PC-9 (cell line): ENCODE measurements around the gene ZNF469. TPM values are rescaled to one million over a fixed set of nuclear protein-coding genes. Genes with fewer than 3 reads are reported as not detected.

Experiments used
- BruUV-seq: library from RNA; stranded (reverse); fragments of 400-500 nt; replicated peaks from 2 replicates; lab custom pipeline; 2021; lab: Mats Ljungman, UMichigan
- CTCF ChIA-PET: fragments of 300-600 bp; sonication (Branson Sonifier 250); formaldehyde crosslinking; loops from one replicate; lab custom pipeline; 2022; ENCODE audit warnings: antibody characterized with exemption; lab: Charles Lee
- POLR2A ChIA-PET: fragments of 300-600 bp; sonication (Branson Sonifier 250); formaldehyde crosslinking; loops from one replicate; lab custom pipeline; 2022; ENCODE audit warnings: antibody characterized with exemption; ENCODE audit not compliant: unreplicated experiment; lab: Charles Lee
- DNase-seq, 2 experiments: peaks; one replicate each; pipeline versions ENCODE4 v3.0.0 to v3.0.0-alpha.2; 2015 to 2022; ENCODE audit warnings: mixed read lengths in 1 of 2
- H2AFZ ChIP-seq: fragments of 200-600 bp; sonication (generic); 2 replicates; pipeline ENCODE4 v1.8.1; 2017; ENCODE audit warnings: antibody characterized with exemption
- H3F3A ChIP-seq: fragments of 200-600 bp; sonication (generic); 2 replicates; pipeline ENCODE4 v1.8.1; 2017; ENCODE audit warnings: antibody characterized with exemption, mild to moderate bottlenecking, low read depth; ENCODE audit not compliant: insufficient read depth
- H3K27ac ChIP-seq: fragments of 200-600 bp; sonication (generic); 2 replicates; pipeline ENCODE4 v1.6.1; 2016; ENCODE audit warnings: mixed run types
- H3K27me3 ChIP-seq: fragments of 200-600 bp; sonication (generic); 2 replicates; pipeline ENCODE4 v1.6.1; 2016; ENCODE audit warnings: low read depth, mixed run types; ENCODE audit not compliant: insufficient read depth
- H3K36me3 ChIP-seq: fragments of 200-600 bp; sonication (generic); 2 replicates; pipeline ENCODE4 v1.6.1; 2016; ENCODE audit warnings: low read depth, mixed run types
- H3K4me1 ChIP-seq: fragments of 200-600 bp; sonication (generic); replicated peaks from 2 replicates; pipeline ENCODE4 v1.6.1; 2016; ENCODE audit warnings: mixed run types; ENCODE audit not compliant: insufficient read depth
- H3K4me2 ChIP-seq: fragments of 200-600 bp; sonication (generic); 2 replicates; pipeline ENCODE4 v1.6.1; 2017; ENCODE audit warnings: mixed run types
- H3K4me3 ChIP-seq: fragments of 200-600 bp; sonication (generic); 2 replicates; pipeline ENCODE4 v1.6.1; 2016; ENCODE audit warnings: mixed run types
- H3K79me2 ChIP-seq: fragments of 200-600 bp; sonication (generic); 2 replicates; pipeline ENCODE4 v1.6.1; 2017; ENCODE audit warnings: low read depth, mixed run types
- H3K9me2 ChIP-seq: fragments of 200-600 bp; sonication (generic); 2 replicates; pipeline ENCODE4 v1.8.1; 2017; ENCODE audit warnings: mild to moderate bottlenecking; ENCODE audit not compliant: insufficient read depth
- H3K9me3 ChIP-seq: fragments of 200-600 bp; sonication (generic); 2 replicates; pipeline ENCODE4 v1.8.1; 2016; ENCODE audit warnings: low read depth; ENCODE audit not compliant: insufficient read depth
- H4K20me1 ChIP-seq: fragments of 200-600 bp; sonication (generic); 2 replicates; pipeline ENCODE4 v1.8.1; 2017; ENCODE audit not compliant: insufficient read depth
- EZH2 ChIP-seq: fragments of 200-600 bp; sonication (generic); IDR thresholded peaks from 2 replicates; pipeline ENCODE4 v1.8.0; 2017; ENCODE audit warnings: antibody characterized with exemption, low read depth
- intact Hi-C: fragments of 100-400 bp; cut with micrococcal nuclease; formaldehyde crosslinking; loops from one replicate; pipeline ENCODE4 v1.10.0; 2022; ENCODE audit not compliant: unreplicated experiment
- total RNA-seq: library from RNA; stranded (reverse); gene quantifications from 2 replicates; pipeline ENCODE4 v1.2.3, GENCODE V29; 2021
- TF ChIP-seq, protein P1 (sequence below): fragments of 200-600 bp; sonication (generic); conservative IDR thresholded peaks from 2 replicates; pipeline ENCODE4 v1.6.1; 2017; ENCODE audit warnings: mixed run types, antibody characterized with exemption, mild to moderate bottlenecking, moderate library complexity

ZNF469 gene
- total RNA-seq, 1 experiment from 2014 or later = 9.8 TPM

DNA sequence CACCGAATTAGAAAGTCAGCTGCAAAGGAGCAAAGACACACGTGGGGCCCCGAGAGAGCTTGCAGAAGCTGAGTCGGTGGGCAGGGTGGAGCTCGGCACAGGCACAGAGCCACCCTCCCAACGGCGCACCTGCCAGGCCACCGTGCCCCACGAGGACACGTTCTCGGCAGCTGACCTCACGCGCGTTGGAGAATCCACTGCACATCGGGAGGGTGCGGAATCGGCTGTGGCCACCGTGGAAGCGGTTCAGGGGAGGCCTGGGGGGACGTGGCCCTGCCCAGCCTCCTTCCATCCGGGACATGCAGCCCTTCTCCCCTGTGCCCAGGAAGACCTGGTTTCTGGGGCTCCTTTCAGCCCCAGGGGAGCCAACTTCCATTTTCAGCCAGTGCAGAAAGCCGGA is 49.4 kb downstream of the ZNF469 start:
- CTCF ChIA-PET = no interaction called here
- no peaks in the 10 kb centered on the region for H3K27me3 ChIP-seq
- no TSS peak for BruUV-seq
- no peak overlapping the region for H2AFZ ChIP-seq
- intact Hi-C loops = no loop called here
- H3K4me3 ChIP-seq = no peak overlapping the region
- DNase-seq = no peak
- POLR2A ChIA-PET = no interaction called here
- H3K79me2 ChIP-seq = no peaks in the 10 kb centered on the region
- H3K36me3 ChIP-seq = no peaks in the 10 kb centered on the region
- H4K20me1 ChIP-seq = no peaks in the 10 kb centered on the region
- H3F3A ChIP-seq = no peaks in the 10 kb centered on the region
- no peaks in the 10 kb centered on the region for H3K9me2 ChIP-seq
- no peaks in the 10 kb centered on the region for H3K9me3 ChIP-seq
- no peak overlapping the region for H3K4me2 ChIP-seq
- no peak for TF ChIP-seq EZH2
- TF ChIP-seq, protein P1, sequence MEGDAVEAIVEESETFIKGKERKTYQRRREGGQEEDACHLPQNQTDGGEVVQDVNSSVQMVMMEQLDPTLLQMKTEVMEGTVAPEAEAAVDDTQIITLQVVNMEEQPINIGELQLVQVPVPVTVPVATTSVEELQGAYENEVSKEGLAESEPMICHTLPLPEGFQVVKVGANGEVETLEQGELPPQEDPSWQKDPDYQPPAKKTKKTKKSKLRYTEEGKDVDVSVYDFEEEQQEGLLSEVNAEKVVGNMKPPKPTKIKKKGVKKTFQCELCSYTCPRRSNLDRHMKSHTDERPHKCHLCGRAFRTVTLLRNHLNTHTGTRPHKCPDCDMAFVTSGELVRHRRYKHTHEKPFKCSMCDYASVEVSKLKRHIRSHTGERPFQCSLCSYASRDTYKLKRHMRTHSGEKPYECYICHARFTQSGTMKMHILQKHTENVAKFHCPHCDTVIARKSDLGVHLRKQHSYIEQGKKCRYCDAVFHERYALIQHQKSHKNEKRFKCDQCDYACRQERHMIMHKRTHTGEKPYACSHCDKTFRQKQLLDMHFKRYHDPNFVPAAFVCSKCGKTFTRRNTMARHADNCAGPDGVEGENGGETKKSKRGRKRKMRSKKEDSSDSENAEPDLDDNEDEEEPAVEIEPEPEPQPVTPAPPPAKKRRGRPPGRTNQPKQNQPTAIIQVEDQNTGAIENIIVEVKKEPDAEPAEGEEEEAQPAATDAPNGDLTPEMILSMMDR = no peak
- no peaks in the 10 kb centered on the region for H3K4me1 ChIP-seq
- H3K27ac ChIP-seq = no peak overlapping the region

Other genes with a start within 250 kb of the ZNF469 start
- gene ZFPM1, start 70.3 kb downstream of the ZNF469 start, total RNA-seq = 19.7 and 20.0 TPM in 2 replicates
- gene ZC3H18, start 187.4 kb downstream of the ZNF469 start, total RNA-seq = 76.4 and 78.4 TPM in 2 replicates